DMS153 treated with DMSO at 0.1 percent for 48 hours (cell line): Measurements from ENCODE around the gene BSN.

Source experiments
- DNase-seq: peaks from one replicate; lab custom pipeline; 2025; ENCODE audit not compliant: unreplicated experiment; lab: John Stamatoyannopoulos, UW

BSN gene, protein sequence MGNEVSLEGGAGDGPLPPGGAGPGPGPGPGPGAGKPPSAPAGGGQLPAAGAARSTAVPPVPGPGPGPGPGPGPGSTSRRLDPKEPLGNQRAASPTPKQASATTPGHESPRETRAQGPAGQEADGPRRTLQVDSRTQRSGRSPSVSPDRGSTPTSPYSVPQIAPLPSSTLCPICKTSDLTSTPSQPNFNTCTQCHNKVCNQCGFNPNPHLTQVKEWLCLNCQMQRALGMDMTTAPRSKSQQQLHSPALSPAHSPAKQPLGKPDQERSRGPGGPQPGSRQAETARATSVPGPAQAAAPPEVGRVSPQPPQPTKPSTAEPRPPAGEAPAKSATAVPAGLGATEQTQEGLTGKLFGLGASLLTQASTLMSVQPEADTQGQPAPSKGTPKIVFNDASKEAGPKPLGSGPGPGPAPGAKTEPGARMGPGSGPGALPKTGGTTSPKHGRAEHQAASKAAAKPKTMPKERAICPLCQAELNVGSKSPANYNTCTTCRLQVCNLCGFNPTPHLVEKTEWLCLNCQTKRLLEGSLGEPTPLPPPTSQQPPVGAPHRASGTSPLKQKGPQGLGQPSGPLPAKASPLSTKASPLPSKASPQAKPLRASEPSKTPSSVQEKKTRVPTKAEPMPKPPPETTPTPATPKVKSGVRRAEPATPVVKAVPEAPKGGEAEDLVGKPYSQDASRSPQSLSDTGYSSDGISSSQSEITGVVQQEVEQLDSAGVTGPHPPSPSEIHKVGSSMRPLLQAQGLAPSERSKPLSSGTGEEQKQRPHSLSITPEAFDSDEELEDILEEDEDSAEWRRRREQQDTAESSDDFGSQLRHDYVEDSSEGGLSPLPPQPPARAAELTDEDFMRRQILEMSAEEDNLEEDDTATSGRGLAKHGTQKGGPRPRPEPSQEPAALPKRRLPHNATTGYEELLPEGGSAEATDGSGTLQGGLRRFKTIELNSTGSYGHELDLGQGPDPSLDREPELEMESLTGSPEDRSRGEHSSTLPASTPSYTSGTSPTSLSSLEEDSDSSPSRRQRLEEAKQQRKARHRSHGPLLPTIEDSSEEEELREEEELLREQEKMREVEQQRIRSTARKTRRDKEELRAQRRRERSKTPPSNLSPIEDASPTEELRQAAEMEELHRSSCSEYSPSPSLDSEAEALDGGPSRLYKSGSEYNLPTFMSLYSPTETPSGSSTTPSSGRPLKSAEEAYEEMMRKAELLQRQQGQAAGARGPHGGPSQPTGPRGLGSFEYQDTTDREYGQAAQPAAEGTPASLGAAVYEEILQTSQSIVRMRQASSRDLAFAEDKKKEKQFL (N-terminal part only)

DNA sequence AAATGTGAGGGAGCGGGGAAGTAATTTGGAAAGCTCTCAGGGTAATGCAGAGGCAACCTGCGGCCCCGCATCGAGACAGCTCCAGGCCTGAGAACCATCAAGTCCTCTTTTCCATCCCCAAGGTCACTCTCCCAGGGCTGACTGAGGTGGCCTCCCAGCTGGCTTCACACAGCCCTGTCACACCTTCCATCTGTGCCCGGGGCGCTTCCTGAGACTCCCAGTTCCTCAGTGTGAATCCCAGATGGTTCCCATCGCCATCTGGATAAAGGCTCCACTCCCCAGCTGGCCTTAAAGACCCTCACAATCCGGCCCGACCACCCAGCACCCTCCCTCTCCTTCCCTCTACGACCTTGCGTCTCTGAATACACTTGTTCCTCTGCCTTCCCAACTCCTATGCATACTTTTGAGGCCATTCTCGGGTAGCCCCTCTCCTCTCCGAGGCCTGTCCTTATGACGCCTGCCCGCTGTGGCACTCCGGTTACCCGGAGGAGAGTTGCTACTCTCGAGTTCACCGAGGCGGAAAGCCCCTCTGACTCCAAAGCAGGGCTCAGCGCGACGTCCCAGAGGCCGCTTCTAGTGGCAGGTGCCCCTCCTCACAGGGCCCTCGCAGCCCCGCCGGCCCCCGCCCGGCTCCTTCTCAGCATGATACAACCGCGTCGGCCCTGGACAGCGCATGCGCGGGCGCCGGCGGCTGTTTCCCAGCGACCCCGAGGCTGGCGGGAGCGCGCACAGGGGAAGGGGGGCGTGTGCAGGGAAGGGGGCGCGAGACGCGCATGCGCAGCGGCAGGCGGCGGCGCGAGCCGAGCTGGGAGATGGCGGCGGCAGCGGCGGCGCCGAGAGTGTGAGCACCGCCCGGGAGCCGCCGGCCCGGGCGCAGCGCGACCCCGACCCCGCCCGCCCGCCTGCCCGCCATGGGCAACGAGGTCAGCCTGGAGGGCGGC lies at the start of gene BSN:
BSN (plus strand) TSS at position 786 of the 941 bp plus-strand sequence; CDS start at position 912, 126 bp downstream.
- DNase-seq = peak; percentile 55

DNA sequence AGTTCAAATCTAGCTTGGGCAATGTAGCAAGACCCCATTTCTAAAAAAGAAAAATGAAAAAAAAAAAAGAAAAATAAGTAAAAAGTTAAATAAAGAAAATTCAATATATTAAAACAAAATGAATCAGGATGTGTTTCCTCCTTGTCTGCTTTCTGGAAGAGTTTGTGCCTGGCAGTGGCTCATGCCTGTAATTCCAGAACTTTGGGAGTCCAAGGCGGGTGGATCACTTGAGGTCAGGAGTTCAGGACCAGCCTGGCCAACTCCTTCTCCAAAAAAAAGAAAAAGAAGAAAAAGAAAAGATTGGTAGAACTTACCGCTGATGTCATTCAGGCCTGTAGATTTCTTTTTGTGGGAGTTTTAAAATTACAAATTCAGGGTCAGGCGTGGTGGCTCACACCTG lies 47.4 kb upstream of the BSN start:
- DNase-seq = no peak

DNA sequence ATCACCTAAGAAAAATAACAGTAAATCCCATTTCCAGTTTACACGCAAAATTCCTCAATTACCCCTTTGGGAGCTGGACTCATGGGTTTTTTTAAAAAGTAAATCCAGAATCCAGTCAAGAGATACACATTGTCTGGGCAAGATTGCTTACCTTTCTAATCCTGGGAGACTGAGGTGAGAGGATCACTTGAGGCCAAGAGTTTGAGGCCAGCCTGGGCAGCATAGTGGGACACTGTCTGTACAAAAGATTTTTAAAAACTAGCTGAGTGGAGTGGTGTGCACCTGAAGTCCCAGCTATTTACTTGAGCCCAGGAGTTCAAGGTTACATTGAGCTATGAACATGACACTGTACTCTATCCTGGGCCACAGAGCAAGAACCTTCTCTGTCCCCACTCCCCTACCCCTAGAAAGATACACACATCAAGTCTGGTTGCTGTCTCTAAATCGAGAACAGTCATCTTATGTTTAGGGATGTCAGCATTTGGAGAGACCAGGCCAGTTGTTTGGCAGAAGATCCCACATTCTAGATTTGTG lies 45.2 kb upstream of the BSN start:
- DNase-seq = no peak

DNA sequence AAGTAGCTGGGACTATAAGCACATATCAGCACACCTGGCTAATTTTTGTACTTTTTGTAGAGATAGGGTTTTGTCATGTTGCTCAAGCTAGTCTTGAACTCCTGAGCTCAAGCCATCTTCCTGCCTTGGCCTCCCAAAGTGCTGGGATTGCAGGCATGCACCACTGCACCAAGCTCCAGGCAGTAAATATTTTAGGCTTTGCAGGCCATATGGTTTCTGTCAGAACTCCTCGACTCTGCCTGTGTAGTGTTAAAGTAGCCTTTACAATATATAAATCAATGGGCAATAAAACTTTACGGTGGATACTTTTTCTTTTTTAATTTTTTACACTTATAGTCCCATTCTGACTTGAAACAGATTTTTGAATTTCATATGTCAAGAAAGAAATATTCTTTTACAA lies 42.6 kb upstream of the BSN start:
- no peak for DNase-seq

DNA sequence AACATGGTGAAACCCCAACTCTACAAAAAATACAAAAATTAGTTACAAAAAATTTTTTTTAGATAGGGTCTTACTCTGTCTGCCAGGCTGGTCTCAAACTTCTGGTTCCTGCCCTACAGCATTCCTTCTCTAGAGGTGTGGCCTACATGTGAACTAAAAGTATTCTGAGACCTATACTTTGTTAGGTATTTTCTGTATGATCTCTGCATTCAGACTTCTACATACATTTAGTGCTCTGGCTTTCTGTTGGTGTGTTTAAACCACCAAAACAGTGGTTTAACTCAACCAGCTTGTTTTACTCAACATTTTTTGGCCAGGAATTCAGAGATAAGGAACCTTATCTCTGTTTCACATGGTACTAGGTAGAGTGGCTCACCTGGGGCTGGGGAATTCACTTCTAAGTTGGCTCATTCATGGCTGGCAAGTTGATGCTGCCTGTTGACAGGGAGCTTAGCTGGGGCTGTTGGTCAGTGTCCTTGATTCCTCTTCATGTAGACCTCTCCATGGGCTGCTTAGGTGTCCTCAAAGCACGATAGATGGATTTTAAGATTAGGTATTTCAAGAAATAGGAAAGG lies 41.4 kb upstream of the BSN start:
- DNase-seq = no peak

DNA sequence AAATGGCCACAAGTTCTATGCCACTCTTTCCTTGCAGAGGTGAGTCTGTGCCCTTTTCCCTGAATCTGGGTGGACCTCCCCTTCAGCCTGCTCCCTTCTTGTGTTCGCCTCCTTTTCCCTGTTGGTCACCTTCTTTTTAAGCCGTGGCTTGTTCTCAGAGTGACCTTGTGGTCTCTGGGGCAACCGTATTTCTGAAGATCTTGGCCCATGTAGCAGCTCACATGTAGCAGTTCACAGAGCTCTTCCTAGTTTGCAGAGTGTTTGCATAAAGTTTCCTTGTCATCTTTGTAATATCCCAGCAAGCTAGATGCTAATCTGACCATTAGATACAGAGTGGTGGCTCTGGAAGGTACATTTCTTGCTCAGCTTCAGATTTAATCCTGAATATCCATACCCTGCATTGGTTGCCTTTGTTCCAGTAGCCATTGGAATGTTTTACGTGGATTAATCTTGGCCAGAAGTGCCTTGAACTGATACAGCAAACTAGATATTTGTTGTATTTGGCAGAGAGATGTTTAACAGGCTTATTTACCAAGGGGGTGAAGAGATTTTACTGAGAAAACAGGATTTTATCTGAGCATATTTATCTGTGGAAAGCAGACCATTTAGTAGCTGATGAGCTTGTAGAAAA lies 40.7 kb upstream of the BSN start:
- DNase-seq = no peak

DNA sequence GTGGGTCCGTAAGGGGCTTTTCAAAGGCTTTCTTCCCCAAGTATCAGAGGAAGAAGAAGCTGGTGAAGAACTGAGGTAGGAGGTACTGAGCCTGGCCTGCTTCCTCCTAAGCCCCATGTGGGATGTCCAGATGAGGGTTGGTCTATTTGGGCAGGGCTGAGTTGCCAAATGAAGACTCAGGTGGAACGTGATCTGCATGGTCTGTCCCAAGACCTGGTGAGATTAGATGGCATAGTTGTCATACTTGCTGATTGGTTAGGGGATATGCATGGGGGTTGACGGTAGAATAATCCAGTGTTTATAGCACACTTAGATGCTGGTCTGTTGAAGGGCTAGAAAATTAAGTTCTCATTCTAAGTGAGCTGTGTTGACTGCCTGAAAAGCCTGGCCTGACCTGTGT lies 36.3 kb upstream of the BSN start:
- DNase-seq = no peak

DNA sequence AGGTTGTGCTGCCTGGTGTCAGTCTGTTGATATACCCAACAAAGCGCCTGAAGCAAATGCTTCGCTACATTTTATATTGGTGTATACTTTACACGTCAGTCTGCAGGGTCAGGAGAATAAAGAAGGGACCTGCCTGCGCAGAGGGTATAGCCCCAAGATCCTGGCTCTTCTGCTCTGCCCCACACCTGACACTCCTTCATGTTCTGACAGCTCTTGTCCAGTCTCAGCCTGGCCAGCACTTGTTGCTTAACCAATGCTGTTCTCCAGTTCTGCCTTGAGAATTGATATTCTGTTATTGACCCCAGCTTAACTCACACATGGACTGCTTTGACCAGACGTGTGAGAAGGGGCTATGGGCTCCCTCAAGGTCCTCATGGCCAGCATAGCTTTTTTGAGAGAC lies 35.8 kb upstream of the BSN start:
- no peak for DNase-seq

DNA sequence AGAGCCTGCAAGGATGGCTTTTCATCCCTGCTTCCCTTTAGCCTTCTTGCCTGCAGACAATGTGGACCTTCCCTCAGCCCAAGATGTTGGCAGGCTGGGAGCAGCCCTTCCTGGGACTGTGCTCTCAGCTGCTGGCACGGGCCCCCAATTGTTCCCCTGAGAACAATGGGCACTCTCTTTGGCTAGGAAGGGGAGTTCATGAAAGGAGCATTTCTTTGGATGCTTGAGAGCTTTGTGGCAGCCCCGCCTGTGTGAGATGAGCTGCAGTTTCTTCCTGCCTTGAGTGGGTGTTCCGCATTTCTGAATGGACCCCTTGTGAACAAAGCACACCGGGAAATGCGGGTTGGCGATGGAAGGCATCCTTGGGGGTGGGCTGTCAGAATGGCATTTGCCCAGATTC lies 35.0 kb upstream of the BSN start:
- no peak for DNase-seq

DNA sequence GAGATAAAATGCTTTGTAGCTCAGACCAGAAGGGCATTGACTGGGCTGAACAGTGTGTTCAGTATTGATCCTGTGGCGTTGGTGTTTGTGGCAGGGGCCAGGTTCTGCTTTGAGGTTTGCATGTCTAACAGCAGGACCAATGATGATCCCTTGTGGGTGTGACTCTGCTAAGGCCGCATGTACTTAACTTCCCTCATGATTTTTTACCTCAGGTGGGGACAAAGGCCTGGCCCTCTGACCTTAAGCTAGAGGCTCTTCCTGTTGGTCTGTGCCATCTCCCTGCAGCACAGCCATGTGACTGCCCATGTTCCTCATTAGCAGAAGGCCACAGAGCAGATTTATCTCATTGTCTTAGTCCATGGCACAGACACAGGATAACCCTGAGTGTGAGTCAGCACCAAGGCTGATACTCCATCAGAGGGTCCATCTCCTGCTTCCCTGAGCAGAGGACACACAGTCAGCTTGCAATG lies 34.3 kb upstream of the BSN start:
- no peak for DNase-seq

DNA sequence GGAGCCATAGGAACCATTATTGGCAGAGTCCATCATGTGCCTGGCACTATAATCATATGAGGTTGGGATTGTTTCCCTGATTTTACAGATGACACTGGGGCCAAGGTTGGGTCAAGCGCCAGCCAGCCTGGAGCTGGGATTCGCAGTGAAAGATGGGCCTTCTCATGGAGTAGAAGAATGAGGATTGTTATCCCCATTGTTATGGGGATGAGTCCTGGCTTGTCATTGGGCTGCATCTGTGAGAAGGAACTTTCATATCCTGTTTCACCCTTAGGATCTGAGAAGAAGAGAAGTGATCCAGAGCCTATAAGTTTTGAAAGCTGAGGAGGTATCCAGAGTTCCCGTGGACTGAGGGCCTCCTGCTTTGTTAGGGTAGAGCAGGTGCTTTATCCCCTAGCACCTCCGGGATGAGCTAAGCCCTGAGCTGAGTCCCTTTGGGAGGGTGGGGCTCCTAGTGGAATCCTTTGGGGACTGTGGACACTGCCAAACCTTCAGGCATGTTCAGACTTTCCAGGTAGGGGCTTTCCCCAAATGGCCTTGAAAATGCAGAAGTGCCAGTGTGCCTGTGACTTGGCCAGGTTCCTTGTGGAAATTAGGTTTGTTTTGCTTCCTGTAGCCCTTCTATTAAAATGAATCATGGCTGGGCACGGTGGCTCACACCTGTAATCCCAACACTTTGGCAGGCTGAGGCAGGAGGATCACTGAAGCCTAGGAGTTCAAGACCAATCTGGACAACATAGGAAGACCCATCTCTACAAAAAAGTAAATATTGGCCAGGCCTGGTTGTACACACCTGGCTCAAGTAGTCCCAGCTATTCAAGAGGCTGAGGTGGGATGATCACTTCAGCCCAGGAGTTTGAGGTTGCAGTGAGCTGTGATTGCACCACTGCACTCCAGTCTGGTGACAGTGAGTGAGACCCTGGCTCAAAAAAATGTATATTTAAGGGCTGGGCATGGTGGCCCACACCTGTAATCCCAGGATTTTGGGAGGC lies 30.2 kb upstream of the BSN start:
- no peak for DNase-seq

DNA sequence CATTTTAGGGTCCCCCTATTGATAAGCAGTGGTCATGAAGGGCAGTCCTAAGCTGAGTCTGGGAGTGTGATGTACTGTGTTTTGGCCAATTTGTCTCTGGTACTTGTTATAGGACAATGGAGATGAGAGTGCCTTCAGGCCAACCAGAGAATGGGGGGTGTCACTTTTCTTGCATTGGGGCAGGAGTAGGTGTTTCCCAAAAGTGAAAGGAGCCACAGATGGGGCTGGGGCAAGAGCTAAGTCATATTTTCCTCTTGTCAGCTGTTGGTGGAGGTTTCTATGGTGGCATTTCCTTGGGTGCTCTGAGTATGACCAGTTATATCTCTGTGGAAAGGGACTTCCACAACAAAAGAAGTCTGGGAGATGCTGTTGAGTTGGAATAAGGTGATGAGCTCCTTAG lies 24.7 kb upstream of the BSN start:
- no peak for DNase-seq

DNA sequence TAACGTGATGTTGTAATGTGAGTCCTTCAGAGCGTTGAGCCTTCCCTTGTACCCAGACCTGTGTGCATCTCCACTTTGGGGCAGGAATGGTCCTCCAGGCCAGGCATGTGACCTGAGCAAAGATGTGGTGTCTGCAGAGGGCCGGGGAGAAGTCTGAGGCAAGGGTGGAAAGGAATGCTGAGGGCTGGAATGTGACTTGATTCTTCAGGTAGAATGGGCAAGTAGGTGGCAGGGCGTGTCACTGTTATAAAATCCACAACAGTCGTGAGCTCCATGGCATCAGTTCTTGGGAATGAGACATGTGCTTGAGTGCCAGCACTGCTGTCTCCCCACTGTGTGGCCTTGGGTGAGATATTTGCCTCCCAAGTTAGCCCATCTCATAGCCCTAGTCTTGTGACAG lies 24.0 kb upstream of the BSN start:
- no peak for DNase-seq

DNA sequence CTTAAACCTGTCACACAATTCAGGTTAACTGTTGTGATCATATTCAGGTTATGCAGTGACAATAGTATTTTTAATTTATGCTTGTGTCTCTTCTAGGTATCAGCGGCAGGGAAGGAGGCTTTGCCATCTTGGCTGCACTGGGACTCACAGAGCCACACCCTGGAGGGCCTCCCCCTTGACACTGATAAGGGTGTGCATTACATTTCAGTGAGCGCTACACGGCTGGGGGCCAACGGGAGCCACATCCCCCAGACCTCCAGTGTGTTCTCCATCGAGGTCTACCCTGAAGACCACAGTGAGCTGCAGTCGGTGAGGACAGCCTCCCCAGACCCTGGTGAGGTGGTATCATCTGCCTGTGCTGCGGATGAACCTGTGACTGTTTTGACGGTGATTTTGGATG lies 23.6 kb upstream of the BSN start:
- no peak for DNase-seq

DNA sequence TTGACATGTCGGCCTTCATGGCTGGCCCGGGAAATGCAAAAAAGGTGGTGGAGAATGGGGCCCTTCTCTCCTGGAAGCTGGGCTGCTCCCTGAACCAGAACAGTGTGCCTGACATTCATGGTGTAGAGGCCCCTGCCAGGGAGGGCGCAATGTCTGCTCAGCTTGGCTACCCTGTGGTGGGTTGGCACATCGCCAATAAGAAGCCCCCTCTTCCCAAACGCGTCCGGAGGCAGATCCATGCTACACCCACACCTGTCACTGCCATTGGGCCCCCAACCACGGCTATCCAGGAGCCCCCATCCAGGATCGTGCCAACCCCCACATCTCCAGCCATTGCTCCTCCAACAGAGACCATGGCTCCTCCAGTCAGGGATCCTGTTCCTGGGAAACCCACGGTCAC lies 23.1 kb upstream of the BSN start:
- DNase-seq = no peak

DNA sequence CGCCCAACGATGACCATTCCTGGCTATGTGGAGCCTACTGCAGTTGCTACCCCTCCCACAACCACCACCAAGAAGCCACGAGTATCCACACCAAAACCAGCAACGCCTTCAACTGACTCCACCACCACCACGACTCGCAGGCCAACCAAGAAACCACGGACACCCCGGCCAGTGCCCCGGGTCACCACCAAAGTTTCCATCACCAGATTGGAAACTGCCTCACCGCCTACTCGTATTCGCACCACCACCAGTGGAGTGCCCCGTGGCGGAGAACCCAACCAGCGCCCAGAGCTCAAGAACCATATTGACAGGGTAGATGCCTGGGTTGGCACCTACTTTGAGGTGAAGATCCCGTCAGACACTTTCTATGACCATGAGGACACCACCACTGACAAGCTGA lies 22.6 kb upstream of the BSN start:
- no peak for DNase-seq

DNA sequence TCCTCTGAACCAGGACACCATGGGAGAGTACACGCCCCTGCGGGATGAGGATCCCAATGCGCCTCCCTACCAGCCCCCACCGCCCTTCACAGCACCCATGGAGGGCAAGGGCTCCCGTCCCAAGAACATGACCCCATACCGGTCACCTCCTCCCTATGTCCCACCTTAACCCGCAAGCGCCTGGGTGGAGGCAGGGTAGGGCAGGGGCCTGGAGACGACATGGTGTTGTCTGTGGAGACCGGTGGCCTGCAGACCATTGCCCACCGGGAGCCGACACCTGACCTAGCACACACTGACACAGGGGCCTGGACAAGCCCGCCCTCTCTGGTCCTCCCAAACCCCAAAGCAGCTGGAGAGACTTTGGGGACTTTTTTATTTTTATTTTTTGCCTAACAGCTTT lies 21.2 kb upstream of the BSN start:
- no peak for DNase-seq
